HG02588 (cell line): ENCODE data around the gene BRI3.

Source experiments
- ATAC-seq: cut with Tn5 transposase; IDR thresholded peaks from one replicate; pipeline ENCODE4 v1.9.1; 2021; ENCODE audit warnings: mild to moderate bottlenecking, moderate library complexity; ENCODE audit not compliant: unreplicated experiment

The BRI3 gene

GRCh38 chr7:98285157-98286092 is 3.9 kb downstream of the BRI3 start:
- ATAC-seq, result no peak

- no peak for ATAC-seq
These were observed 4.6 kb downstream of the BRI3 start for GRCh38 chr7:98286093-98286539.

GRCh38 chr7:98286701-98287485 is 5.4 kb downstream of the BRI3 start:
- no peak for ATAC-seq

GRCh38 chr7:98287486-98287959 is 6.0 kb downstream of the BRI3 start:
- no peak for ATAC-seq

- ATAC-seq, result no peak
These were observed 6.8 kb downstream of the BRI3 start for GRCh38 chr7:98288064-98288823.

- ATAC-seq, result no peak
These were observed 7.9 kb downstream of the BRI3 start for GRCh38 chr7:98289333-98289875.

GRCh38 chr7:98291717-98292116 is 10.2 kb downstream of the BRI3 start:
- no peak for ATAC-seq

- no peak for ATAC-seq
These were observed 11.8 kb downstream of the BRI3 start for GRCh38 chr7:98293265-98293664.

GRCh38 chr7:98293746-98294145 is 12.3 kb downstream of the BRI3 start:
- ATAC-seq, result no peak

- no peak for ATAC-seq
These were observed 12.8 kb downstream of the BRI3 start for GRCh38 chr7:98294326-98294725.

- no peak for ATAC-seq
These were observed 13.4 kb downstream of the BRI3 start for GRCh38 chr7:98294798-98295382.

GRCh38 chr7:98295467-98296192 is 14.1 kb downstream of the BRI3 start:
- no peak for ATAC-seq

GRCh38 chr7:98296833-98297232 is 15.3 kb downstream of the BRI3 start:
- no peak for ATAC-seq

- no peak for ATAC-seq
These were observed 16.3 kb downstream of the BRI3 start for GRCh38 chr7:98297626-98298286.

GRCh38 chr7:98300595-98301372 is 19.3 kb downstream of the BRI3 start:
- no peak for ATAC-seq

GRCh38 chr7:98301693-98302470 is 20.4 kb downstream of the BRI3 start:
- ATAC-seq, result no peak

- ATAC-seq, result no peak
These were observed 21.8 kb downstream of the BRI3 start for GRCh38 chr7:98303176-98303865.
